Peyer's patch (tissue), 4 donors: ENCODE measurements around the gene PITPNM2.

ENCODE experiments used
- CTCF ChIP-seq, 6 experiments: fragments of 450-650 bp in 4 of 6; fragments of 200-600 bp in 2 of 6; sonication (generic) in 1 of 6; IDR thresholded peaks; one replicate each; pipeline ENCODE4 v1.5.1; 2017 to 2019; ENCODE audit warnings: antibody characterized with exemption in 6 of 6, mild to moderate bottlenecking in 3 of 6, moderate library complexity in 1 of 6
- POLR2A ChIP-seq, 2 donors: fragments of 450-650 bp; IDR thresholded peaks; one replicate each; pipeline ENCODE4 v1.5.1; 2017; ENCODE audit warnings: antibody characterized with exemption in 2 of 2, mild to moderate bottlenecking in 2 of 2, moderate library complexity in 2 of 2

- TF ChIP-seq CTCF (IDR thresholded peaks at IDR 0.05) (no peak), POLR2A (IDR thresholded peaks at IDR 0.05) (no peak)
These were observed 47.9 kb downstream of the PITPNM2 start for GRCh38 chr12:123102781-123103503.
